ENCODE results near the gene SLCO4A1.

Gene SLCO4A1

DNA sequence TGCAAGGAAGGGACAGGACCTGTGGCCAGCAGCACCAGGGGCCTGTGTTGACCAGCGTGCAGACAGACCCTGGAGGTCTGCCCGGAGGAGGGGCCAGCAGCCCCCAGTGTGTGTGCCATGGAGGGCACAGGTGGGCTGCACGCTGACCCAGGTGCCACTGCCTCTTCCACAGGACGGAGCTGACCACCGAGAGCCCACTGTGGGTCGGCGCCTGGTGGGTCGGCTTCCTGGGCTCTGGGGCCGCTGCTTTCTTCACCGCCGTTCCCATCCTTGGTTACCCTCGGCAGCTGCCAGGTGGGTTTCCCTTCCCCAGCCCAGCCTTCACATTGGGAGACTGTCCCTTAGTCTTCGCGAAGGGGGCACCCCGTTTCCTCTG, 17.9 kb downstream of the SLCO4A1 start:
- no peak overlapping the region for H3K27ac ChIP-seq

DNA sequence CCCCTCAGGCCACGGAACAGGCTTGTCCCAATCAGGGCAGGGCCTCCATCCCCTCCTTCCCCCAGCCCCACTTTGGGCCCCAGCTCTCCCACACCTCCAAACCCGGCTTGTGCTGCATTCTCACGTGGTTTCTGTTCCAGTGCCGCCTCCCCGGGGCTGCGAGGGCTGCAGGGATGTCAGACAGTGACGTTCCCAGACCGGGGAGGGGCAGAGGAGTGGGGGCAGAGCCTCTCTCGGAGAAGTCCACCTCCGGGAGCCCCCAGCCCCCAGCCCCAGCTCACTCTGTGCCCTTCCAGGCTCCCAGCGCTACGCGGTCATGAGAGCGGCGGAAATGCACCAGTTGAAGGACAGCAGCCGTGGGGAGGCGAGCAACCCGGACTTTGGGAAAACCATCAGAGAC, 18.5 kb downstream of the SLCO4A1 start:
- no peak overlapping the region for H3K27ac ChIP-seq
- TF ChIP-seq, protein P1, sequence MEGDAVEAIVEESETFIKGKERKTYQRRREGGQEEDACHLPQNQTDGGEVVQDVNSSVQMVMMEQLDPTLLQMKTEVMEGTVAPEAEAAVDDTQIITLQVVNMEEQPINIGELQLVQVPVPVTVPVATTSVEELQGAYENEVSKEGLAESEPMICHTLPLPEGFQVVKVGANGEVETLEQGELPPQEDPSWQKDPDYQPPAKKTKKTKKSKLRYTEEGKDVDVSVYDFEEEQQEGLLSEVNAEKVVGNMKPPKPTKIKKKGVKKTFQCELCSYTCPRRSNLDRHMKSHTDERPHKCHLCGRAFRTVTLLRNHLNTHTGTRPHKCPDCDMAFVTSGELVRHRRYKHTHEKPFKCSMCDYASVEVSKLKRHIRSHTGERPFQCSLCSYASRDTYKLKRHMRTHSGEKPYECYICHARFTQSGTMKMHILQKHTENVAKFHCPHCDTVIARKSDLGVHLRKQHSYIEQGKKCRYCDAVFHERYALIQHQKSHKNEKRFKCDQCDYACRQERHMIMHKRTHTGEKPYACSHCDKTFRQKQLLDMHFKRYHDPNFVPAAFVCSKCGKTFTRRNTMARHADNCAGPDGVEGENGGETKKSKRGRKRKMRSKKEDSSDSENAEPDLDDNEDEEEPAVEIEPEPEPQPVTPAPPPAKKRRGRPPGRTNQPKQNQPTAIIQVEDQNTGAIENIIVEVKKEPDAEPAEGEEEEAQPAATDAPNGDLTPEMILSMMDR (IDR thresholded peaks at IDR 0.05), result no peak
- TF ChIP-seq ZFX (IDR thresholded peaks at IDR 0.05; ENCODE audit: borderline replicate concordance), result no peak

More for the DNA sequence above, 17.9 kb downstream of the SLCO4A1 start:
- TF ChIP-seq ZFX (IDR thresholded peaks at IDR 0.05; ENCODE audit: borderline replicate concordance), result no peak
- TF ChIP-seq, protein P1 (IDR thresholded peaks at IDR 0.05), result no peak

DNA sequence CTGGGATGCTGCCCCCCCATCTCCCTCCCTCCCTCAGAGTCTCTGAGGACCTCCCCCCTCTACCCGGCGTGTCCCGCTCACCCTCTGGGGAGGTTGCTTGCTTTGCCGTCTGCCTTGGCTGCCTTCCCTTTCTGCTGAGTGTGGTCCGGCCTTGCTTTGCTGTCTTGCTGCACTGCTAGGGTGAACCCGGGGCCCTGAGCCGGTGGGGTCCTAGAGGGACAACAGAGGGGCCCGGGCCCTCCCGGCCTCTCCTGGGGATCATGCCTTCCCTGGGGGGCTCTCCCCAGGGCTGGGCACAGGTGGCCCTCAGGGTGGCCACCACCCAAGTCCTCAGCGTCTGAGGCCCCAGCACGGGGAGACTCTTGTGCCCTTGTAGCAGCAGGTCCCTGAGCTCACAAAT, 19.3 kb downstream of the SLCO4A1 start:
- TF ChIP-seq, protein P1 (IDR thresholded peaks at IDR 0.05), result no peak
- TF ChIP-seq ZFX (IDR thresholded peaks at IDR 0.05; ENCODE audit: borderline replicate concordance), result no peak
- H3K27ac ChIP-seq, result no peak overlapping the region

DNA sequence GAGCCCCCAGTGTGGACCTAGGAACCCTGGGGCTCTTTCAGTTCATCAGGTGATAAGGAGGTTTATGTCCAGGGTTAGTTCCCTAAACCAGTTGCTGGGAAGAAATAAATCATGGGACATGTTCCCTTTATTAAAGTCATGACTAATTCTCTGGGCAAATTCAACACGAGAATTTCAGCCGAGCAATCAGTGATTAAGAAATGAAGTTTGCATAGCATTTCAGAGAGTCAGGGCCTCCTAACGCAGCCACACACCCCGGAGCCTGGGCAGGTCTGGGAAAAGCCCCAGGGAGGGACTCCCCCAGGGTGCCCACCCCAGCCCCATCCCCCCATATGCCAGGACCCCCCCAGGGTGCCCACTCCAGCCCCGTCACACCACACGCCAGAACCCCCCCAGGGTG, 20.1 kb downstream of the SLCO4A1 start:
- no peak overlapping the region for H3K27ac ChIP-seq
- TF ChIP-seq, protein P1 (IDR thresholded peaks at IDR 0.05), result no peak
- TF ChIP-seq ZFX (IDR thresholded peaks at IDR 0.05; ENCODE audit: borderline replicate concordance), result no peak

DNA sequence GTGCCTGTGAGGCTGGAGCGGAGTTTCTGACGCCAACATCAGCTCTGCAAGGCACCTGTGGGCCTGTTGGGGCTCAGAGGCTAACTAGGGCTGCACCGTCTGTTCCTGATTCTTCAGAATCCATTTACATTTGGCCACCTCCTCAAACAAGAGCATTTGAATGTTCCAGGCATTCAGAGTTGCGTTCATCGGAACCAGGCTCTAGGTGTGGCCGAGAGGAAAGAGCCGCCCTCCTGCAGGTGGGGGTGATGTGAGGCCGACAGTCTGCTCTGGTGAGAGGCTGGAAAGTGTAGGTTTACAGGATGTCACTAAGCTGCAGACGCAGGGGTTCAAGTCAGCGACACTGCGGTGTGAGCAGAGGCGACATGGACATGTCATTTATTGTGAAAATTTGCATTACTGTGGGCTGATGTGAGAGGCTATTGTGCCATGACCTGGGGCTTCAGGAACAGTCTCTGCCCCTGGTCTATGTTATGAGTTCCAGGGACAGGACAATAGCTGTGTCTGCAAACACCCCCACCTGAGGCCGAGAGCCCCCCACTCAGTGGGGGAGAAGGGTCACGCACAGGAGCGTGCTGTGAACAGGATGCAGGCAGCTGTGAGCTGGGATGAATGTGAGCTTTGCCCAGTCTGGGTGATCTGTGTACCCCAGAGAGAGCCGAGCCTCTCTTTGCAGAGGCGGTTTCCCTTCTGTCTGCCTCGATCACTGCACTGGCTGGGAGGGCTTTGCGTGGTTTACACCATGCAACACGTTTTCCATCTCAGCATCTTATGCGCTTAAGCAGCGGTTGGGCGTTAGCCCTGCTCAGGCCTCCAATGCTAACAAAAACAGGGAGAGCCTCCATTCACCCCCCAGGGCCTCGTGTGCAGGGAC, 21.1 kb downstream of the SLCO4A1 start:
- TF ChIP-seq, protein P1 (IDR thresholded peaks at IDR 0.05), result no peak
- no peak for TF ChIP-seq ZFX (IDR thresholded peaks at IDR 0.05; ENCODE audit: borderline replicate concordance)
- H3K27ac ChIP-seq, result no peak overlapping the region

DNA sequence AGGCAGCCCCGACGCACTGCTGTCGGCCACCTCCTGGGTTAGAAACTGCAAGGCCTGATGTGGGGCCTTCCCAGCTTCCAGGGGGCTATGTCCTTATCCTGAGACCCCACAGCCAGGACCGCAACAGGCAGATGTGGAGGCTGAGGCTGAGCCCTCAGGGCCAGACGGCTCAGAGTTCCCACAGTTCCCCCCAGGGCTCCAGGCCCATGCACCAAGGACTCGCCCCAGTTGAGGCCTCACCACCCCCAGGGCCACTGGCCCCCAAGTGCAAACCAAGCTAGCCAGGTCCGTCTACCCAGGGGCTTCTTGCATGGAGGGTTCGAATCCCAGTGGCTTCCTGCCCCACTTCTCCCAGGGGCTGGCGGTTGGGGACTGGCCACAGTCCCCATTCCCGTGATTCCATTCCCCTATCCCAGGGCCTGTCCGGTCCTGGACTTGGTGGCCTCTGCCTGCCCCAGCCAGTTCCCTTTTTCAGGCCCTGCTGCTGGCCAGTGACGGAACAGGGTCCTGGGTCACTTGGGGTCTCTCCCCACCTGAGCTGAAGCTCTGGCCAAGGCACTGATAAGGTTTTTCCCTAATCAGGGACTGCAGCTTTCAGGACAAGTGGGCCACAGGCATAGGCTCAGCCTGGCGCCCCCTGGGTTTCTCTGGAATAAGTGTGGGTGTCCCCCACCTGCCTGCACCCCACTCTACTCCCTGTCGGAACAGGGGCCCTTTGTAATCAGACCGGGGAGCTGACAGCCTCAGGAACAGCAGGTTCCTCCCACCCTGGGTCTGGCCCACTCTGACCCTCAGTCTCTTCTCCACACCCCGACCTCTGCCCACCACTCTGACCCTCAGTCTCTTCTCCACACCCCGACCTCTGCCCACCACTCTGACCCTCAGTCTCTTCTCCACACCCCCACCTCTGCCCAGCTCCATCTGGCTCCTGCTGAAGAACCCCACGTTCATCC, 22.0 kb downstream of the SLCO4A1 start:
- no peak for TF ChIP-seq ZFX (IDR thresholded peaks at IDR 0.05; ENCODE audit: borderline replicate concordance)
- TF ChIP-seq, protein P1 (IDR thresholded peaks at IDR 0.05), result no peak
- H3K27ac ChIP-seq, result no peak overlapping the region
